NCI-H510A (cell line): ENCODE data around the gene RDH11.
A peak's percentile ranks its signal among the peaks of the same experiment; 100 is the strongest.
"Not testable (repeated sequence)": the region's sequence is repeated elsewhere in the genome, so short reads cannot be mapped to it uniquely, and the experiment has no call there.

Experiments used
- DNase-seq: peaks from one replicate; lab custom pipeline; 2025; lab: John Stamatoyannopoulos, UW

Gene RDH11

DNA sequence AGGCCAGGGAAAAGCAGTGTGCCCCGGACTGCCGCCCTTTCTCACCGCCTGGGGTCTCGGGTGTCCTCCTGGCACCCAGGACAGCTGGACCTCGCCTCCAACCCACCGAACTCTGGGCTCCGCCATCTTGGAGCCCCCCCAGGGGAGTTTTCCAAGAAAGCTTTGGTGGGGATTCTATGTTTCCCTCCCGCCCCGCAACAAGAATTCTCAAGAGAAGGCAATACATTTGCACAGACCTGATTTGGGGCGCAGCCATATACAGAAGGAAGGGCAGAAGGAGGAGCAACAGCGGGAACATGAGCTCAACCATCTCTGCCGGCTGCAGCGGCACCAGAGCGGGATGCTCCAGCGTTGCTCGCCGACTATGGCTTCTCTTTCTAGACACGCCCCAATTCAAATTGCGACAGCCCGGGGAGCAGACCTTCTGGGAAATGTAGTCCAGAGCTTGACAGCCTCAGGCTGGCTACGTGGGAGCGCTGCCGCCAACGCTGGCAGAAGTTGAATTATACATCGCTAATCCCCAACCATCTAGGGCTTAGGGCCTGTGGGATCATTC lies at the start of gene RDH11:
TSS of gene RDH11 (minus strand) at position 371 of the 556 bp plus-strand sequence. CDS start at position 310, 61 bp downstream.
- peak; percentile 81 for DNase-seq

GRCh38 chr14:67744046-67744445 lies 48.5 kb upstream of the RDH11 start:
- DNase-seq: no peak

- no peak for DNase-seq
Observed at GRCh38 chr14:67738740-67739504, 43.4 kb upstream of the RDH11 start.

DNA sequence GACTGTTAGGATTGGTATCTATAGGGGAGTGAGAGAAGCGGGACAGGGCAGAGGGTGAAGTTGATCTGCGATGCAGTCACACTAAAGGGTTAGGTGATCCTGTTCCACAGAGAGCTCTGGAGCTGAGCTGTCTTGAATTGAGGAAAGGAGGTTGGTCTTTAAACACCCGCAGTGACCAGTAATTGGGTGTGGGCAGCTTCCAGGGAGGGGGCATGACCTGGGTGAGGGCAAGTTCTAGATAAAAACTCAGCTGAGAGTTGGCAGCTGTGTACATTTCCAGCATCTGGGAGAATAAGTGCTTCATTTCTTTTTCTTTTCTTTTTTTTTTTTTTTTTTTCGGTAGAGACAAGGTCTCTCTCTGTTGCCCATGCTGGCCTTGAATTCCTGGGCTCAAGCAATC lies 41.2 kb upstream of the RDH11 start:
- no peak for DNase-seq

DNA sequence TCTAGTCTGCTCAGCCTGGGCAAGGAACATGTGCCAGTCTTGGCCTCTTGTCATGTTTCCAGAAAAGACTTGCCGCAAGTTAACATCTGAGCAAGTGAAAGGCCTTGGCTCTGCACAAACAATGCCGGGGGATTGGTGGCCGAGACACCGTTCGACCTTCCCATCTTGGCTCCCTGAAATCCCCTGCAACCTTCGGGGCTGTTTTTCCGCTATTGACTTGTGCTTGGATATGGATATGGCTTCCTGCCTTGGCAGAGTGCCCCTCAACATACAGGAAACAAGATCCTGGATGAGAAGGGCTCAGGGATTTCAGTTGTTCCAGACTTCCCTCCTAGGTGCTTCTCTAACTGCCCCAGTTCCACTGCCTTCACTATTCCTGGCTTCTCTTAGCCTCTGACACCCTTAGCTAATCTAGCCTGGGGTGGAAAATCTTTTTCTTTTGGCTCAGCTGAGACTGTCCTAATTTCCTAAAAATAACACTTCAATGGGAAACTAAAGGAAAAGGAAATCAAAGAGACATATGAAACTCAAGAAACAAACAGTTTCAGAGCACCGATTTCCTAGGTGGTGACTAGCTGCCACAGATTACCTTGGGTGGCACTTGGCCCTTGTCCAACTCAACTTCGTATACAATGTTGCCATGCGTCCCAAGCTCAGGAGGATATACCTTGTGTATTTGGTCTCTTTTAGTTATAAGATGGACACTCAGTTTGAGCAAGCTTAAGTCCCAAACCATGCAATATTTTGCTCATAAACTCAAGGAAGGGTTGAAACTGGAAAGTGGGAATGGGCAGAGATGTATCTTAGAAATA lies 40.0 kb upstream of the RDH11 start:
- DNase-seq: no peak

GRCh38 chr14:67734675-67735074 lies 39.1 kb upstream of the RDH11 start:
- DNase-seq: no peak

DNA sequence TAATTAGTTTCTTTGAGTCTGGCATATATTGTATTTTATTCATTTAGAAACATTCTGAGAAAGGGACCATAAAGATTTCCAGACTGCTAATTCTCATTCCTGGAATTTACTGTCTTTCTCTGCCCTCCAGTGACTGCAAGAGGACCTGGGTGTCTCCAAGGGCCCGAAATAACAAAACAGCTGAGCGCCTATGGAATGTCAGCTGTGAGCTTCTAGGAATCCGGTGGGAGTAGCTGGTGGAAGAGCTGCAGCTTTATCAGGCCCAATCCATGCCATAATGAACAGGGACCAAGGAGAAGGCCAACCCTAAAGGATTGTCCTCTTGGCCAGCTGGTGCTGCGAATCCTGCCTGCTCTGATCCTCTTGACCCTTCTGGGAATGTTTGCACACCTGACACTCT lies 38.1 kb upstream of the RDH11 start:
- DNase-seq: peak; percentile 53

GRCh38 chr14:67729072-67729885 lies 33.7 kb upstream of the RDH11 start:
- peak; percentile 11 for DNase-seq

GRCh38 chr14:67728258-67728657 lies 32.7 kb upstream of the RDH11 start:
- DNase-seq: no peak

DNA sequence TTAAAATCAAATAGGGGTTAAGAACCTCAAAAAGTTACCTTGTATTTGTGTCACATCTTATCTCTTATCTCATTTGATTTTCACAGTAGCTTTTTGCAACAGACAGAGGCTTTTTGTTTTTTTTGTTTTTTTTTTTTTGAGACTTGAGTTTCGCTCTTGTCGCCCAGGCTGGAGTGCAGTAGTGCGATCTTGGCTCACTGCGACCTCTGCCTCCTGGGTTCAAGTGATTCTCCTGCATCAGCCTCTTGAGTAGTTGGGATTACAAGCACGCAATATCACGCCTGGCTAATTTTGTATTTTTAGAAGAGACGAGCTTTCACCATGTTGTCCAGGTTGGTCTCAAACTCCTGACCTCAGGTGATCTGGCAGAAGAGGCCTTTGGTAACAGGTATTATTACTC lies 31.8 kb upstream of the RDH11 start:
- DNase-seq: no peak

- DNase-seq: no peak
Observed at GRCh38 chr14:67725171-67725570, 29.6 kb upstream of the RDH11 start.

- DNase-seq: no peak
Observed at GRCh38 chr14:67722293-67722692, 26.7 kb upstream of the RDH11 start.

GRCh38 chr14:67721875-67722274 lies 26.3 kb upstream of the RDH11 start:
- no peak for DNase-seq

- DNase-seq: no peak
Observed at GRCh38 chr14:67719866-67720265, 24.3 kb upstream of the RDH11 start.

DNA sequence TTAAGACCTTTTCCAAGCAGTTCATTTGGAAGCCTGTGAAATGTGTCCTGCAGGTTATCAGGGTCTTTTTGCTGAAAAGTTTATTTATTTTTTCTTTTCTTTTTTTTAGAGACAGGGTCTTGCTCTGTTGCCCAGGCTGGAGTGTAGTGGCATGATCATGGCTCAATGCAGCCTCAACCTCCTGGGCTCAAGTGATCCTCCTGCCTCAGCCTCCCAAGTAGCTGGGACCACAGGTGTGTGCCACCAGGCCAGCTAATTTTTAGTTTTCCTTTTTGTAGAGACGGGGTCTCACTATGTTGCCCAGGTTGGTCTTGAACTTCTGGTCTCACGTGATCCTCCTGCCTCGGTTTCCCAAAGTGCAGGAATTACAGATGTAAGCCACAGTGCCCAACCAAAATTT lies 23.8 kb upstream of the RDH11 start:
- DNase-seq: not testable (repeated sequence)

DNA sequence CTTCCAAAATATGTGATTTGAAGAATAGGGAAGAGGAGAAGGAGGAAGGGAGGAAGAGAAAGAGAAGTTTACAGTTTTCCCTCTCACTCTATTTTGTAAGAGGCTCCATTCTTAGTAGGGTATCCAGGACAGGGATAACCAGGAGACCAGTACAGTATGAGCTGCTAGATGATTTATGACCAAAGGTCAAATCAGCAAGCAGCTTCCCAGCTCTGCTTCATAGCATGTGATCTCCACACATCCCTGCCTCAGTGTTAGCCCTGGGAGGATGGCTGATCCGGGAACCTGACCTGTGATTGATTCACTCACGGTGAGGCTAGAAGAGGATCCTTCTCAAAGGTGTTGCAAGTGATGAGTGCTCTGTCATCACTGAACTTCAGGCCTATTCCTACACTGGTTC lies 22.7 kb upstream of the RDH11 start:
- no peak for DNase-seq

- no peak for DNase-seq
Observed at GRCh38 chr14:67717048-67717447, 21.5 kb upstream of the RDH11 start.

- DNase-seq: no peak
Observed at GRCh38 chr14:67710209-67710608, 14.6 kb upstream of the RDH11 start.

GRCh38 chr14:67709796-67710195 lies 14.2 kb upstream of the RDH11 start:
- DNase-seq: not testable (repeated sequence)

DNA sequence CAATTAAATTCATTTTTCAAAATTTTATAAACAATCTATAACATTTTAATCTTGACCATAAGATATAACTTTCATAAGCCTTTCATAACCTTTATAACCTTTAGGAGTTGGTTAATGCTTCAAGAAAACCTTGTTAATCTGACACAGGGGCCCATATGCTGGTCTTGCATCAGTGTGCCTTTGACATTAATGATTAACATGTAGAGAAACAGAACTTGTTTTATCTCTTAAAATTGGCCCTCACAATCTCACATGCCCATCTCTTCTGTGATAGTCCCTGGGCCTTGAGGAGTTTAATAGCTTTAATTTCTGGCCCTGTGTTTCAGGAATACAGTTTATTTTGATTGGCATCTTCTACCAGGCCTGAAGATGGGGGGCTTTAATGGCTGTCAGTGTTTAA lies 13.8 kb upstream of the RDH11 start:
- DNase-seq: not testable (repeated sequence)

DNA sequence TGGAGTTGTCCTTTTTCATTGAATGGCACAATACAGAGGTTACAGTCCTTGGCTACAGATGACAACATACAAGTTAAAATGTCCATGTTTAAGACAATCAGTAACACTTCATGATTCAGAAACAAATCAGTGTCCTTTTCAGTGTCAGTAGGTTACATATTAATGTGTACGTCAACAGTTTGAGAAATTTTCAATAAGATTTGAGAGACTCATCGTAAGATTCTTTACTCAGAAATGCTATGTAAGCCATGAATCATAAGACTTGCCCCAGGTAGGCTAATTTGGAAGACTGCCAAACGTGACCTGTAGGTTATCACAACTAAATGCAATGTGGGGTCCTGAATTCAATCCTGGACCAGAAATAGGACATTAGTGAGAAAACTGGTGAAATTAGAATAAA lies 9.6 kb upstream of the RDH11 start:
- DNase-seq: no peak

GRCh38 chr14:67704484-67705089 lies 9.0 kb upstream of the RDH11 start:
- peak; percentile 8 for DNase-seq
